Loucy (cell line): ENCODE results near the gene ASCC1.
"Not testable (repeated sequence)": the region's sequence is repeated elsewhere in the genome, so short reads cannot be mapped to it uniquely, and the experiment has no call there.

Source experiments
- H2AFZ ChIP-seq: fragments of 200-600 bp; sonication (generic); 2 replicates; pipeline ENCODE4 v1.6.0; 2016; ENCODE audit warnings: antibody characterized with exemption, mild to moderate bottlenecking, low read length, moderate library complexity
- H3F3A ChIP-seq: fragments of 200-600 bp; 2 replicates; pipeline ENCODE4 v1.6.0; 2016; ENCODE audit warnings: antibody characterized with exemption, low read depth, mild to moderate bottlenecking
- H3K27me3 ChIP-seq: fragments of 200-600 bp; sonication (generic); 2 replicates; pipeline ENCODE4 v1.6.1; 2014; ENCODE audit warnings: low read length, mild to moderate bottlenecking; ENCODE audit not compliant: insufficient read depth, poor library complexity, severe bottlenecking
- H3K36me3 ChIP-seq: fragments of 200-600 bp; sonication (generic); 2 replicates; pipeline ENCODE4 v1.6.1; 2016; ENCODE audit warnings: low read length; ENCODE audit not compliant: insufficient read depth
- H3K4me1 ChIP-seq: fragments of 200-600 bp; sonication (generic); 2 replicates; pipeline ENCODE4 v1.5.1; 2014; ENCODE audit warnings: low read length, mild to moderate bottlenecking; ENCODE audit not compliant: insufficient read depth, poor library complexity, severe bottlenecking
- H3K4me2 ChIP-seq: fragments of 200-600 bp; sonication (generic); 2 replicates; pipeline ENCODE4 v1.6.0; 2014; ENCODE audit warnings: antibody characterized with exemption, low read length, low read depth, mild to moderate bottlenecking; ENCODE audit not compliant: poor library complexity, severe bottlenecking
- H3K4me3 ChIP-seq: fragments of 200-600 bp; sonication (generic); 2 replicates; pipeline ENCODE4 v1.5.1; 2014; ENCODE audit warnings: low read length, mild to moderate bottlenecking, mixed read lengths; ENCODE audit not compliant: poor library complexity, severe bottlenecking
- H3K79me2 ChIP-seq: fragments of 200-600 bp; sonication (generic); 2 replicates; pipeline ENCODE4 v1.6.1; 2014; ENCODE audit warnings: low read length; ENCODE audit not compliant: insufficient read depth
- H3K9ac ChIP-seq: fragments of 200-600 bp; sonication (generic); 2 replicates; pipeline ENCODE4 v1.6.0; 2014; ENCODE audit warnings: mild to moderate bottlenecking, low read depth, low read length, moderate library complexity; ENCODE audit not compliant: poor library complexity, severe bottlenecking
- H3K9me2 ChIP-seq: fragments of 200-600 bp; sonication (generic); replicated peaks from 2 replicates; pipeline ENCODE4 v1.6.1; 2016; ENCODE audit warnings: low read depth, low read length, mixed read lengths
- H3K9me3 ChIP-seq: fragments of 200-600 bp; sonication (generic); 2 replicates; pipeline ENCODE4 v1.6.1; 2014; ENCODE audit warnings: mild to moderate bottlenecking, antibody characterized with exemption, low read length, low read depth; ENCODE audit not compliant: insufficient read depth
- H4K20me1 ChIP-seq: fragments of 200-600 bp; sonication (generic); 2 replicates; pipeline ENCODE4 v1.6.0; 2014; ENCODE audit warnings: antibody characterized with exemption, low read length, mild to moderate bottlenecking; ENCODE audit not compliant: insufficient read depth, poor library complexity, severe bottlenecking
- EZH2phosphoT487 ChIP-seq: fragments of 200-600 bp; IDR thresholded peaks from 2 replicates; pipeline ENCODE4 v1.6.1; 2018; ENCODE audit warnings: antibody characterized with exemption, mild to moderate bottlenecking, moderate library complexity, borderline replicate concordance
- TF ChIP-seq, protein P1 (sequence below): fragments of 200-600 bp; sonication (generic); conservative IDR thresholded peaks from 2 replicates; pipeline ENCODE4 v1.5.1; 2014; ENCODE audit warnings: mild to moderate bottlenecking, antibody characterized with exemption, low read length

Gene ASCC1

DNA sequence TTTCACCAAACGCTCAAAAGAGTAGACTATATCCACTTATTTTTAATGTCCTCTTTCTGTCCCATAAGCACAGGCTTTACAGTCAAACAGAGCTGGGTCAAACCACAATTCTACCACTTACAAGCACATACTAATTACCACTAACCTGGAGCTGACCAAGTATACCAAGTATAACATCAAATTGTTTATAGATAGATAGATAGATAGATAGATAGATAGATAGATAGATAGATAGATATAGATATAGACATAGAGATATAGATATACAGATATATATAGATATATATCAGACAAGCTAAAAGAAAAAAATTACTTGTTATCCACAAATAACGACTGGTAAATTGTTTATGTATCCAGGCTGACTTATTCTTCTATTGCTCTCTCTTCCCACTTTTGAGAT is 75.2 kb downstream of the ASCC1 start:
- no peak overlapping the region for H3K4me3 ChIP-seq
- H3K9me2 ChIP-seq = no peaks in the 10 kb centered on the region

DNA sequence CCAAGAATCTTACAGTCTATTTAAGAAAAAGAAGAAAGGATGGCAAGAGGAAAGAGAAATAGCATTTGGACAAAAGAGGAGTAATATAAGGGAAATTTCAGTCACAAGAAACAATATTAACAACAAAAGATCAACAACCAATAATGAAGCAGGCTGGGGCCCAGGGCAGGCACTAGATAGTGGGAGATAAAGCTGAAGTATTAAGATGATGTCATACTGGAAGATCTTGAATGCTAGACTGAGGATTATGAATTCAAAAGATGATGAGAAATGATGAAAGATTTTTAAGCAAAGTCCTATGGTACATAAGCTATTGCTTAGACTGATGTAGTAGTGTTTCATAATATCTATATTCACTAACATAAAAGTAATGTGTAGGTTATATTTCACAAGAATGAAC is 75.9 kb downstream of the ASCC1 start:
- H3K9ac ChIP-seq = no peak overlapping the region
- H3K9me3 ChIP-seq = no peaks in the 10 kb centered on the region
- H3K9me2 ChIP-seq = no peaks in the 10 kb centered on the region
- H3K4me1 ChIP-seq = peaks cover 3% of the 10 kb centered on the region
- H3K36me3 ChIP-seq = peaks cover 9% of the 10 kb centered on the region; the same call in 1 of the 2 replicates
- no peak overlapping the region for H3K4me2 ChIP-seq
- TF ChIP-seq, protein P1, sequence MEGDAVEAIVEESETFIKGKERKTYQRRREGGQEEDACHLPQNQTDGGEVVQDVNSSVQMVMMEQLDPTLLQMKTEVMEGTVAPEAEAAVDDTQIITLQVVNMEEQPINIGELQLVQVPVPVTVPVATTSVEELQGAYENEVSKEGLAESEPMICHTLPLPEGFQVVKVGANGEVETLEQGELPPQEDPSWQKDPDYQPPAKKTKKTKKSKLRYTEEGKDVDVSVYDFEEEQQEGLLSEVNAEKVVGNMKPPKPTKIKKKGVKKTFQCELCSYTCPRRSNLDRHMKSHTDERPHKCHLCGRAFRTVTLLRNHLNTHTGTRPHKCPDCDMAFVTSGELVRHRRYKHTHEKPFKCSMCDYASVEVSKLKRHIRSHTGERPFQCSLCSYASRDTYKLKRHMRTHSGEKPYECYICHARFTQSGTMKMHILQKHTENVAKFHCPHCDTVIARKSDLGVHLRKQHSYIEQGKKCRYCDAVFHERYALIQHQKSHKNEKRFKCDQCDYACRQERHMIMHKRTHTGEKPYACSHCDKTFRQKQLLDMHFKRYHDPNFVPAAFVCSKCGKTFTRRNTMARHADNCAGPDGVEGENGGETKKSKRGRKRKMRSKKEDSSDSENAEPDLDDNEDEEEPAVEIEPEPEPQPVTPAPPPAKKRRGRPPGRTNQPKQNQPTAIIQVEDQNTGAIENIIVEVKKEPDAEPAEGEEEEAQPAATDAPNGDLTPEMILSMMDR = no peak
- no peak for TF ChIP-seq EZH2phosphoT487
- no peaks in the 10 kb centered on the region for H3K27me3 ChIP-seq
- no peaks in the 10 kb centered on the region for H3K79me2 ChIP-seq
- H2AFZ ChIP-seq = no peak overlapping the region
- no peaks in the 10 kb centered on the region for H3F3A ChIP-seq
- no peak overlapping the region for H3K4me3 ChIP-seq
- no peaks in the 10 kb centered on the region for H4K20me1 ChIP-seq

More for the DNA sequence above, 75.2 kb downstream of the ASCC1 start:
- Histone ChIP-seq H3K9me3 (no peaks in the 10 kb centered on the region), H3K79me2 (no peaks in the 10 kb centered on the region), H3K9ac (no peak overlapping the region), H3F3A (no peaks in the 10 kb centered on the region), H3K36me3 (peaks cover 9% of the 10 kb centered on the region; the same call in 1 of the 2 replicates), H4K20me1 (no peaks in the 10 kb centered on the region), H3K27me3 (no peaks in the 10 kb centered on the region), H3K4me2 (no peak overlapping the region), H2AFZ (no peak overlapping the region), H3K4me1 (no peaks in the 10 kb centered on the region)
- TF ChIP-seq, protein P1 = no peak

DNA sequence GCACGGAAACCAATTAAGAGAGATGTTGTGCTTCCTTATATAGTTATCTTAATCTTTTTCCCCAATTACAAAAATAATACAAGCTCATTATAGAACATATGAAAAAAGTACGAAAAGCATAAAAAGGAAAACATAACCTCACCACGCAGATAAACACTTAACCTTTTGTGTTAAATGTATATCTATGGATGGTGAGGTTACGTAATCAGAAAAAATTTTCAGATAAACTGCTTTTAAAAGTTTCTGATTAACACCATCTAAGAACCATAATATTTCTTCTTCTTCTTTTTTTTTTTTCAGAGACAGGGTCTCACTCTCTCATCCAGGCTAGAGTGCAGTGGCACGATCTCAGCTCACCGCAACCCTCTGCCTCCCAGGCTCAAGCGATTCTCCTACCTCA is 78.5 kb downstream of the ASCC1 start:
- no peaks in the 10 kb centered on the region; the same call in 1 of the 2 replicates for H3K79me2 ChIP-seq
- H3K4me1 ChIP-seq = peaks cover 10% of the 10 kb centered on the region
- no peaks in the 10 kb centered on the region for H3K9me2 ChIP-seq
- no peaks in the 10 kb centered on the region for H4K20me1 ChIP-seq
- H3F3A ChIP-seq = no peaks in the 10 kb centered on the region
- no peak overlapping the region for H3K4me2 ChIP-seq
- no peak for TF ChIP-seq EZH2phosphoT487
- TF ChIP-seq, protein P1 = no peak
- H3K9ac ChIP-seq = no peak overlapping the region
- H2AFZ ChIP-seq = no peak overlapping the region
- peaks cover 14% of the 10 kb centered on the region; the same call in 1 of the 2 replicates for H3K36me3 ChIP-seq
- H3K9me3 ChIP-seq = no peaks in the 10 kb centered on the region
- no peaks in the 10 kb centered on the region for H3K27me3 ChIP-seq
- no peak overlapping the region for H3K4me3 ChIP-seq

DNA sequence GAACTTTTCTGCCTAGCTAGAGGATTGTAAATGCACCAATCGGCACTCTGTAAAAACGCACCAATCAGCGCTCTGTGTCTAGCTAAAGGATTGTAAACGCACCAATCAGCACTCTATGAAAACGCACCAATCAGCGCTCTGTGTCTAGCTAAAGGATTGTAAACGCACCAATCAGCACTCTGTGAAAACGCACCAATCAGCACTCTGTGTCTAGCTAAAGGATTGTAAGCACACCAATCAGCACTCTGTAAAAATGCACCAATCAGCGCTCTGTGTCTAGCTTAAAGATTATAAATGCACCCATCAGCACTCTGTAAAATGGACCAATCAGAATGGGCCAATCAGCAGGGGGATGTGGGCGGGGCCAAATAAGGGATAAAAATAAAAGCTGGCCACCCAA is 79.9 kb downstream of the ASCC1 start:
- H3F3A ChIP-seq = not testable (repeated sequence)

More for the DNA sequence above, 79.9 kb downstream of the ASCC1 start:
- not testable (repeated sequence) for H3K4me3 ChIP-seq, H3K4me1 ChIP-seq, H4K20me1 ChIP-seq, H3K4me2 ChIP-seq, H3K27me3 ChIP-seq, H3K9me3 ChIP-seq, H3K9ac ChIP-seq, H2AFZ ChIP-seq, H3K9me2 ChIP-seq, H3K79me2 ChIP-seq
- H3K36me3 ChIP-seq = peaks cover 19% of the 10 kb centered on the region; the same call in 1 of the 2 replicates
